Cardiac ventricle fibroblast (primary cell): ENCODE measurements around the gene BBC3. TPM values are rescaled to one million over a fixed set of nuclear protein-coding genes. Genes with fewer than 3 reads are reported as not detected.

Experiments
- total RNA-seq: library from RNA; depleted of rRNA; stranded (reverse); fragments of >200 nt; gene quantifications from 2 replicates; pipeline ENCODE4 v1.2.3, GENCODE V29; 2015

The BBC3 gene, protein sequence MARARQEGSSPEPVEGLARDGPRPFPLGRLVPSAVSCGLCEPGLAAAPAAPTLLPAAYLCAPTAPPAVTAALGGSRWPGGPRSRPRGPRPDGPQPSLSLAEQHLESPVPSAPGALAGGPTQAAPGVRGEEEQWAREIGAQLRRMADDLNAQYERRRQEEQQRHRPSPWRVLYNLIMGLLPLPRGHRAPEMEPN
- 9.4 and 10.4 TPM in 2 replicates for total RNA-seq

DNA sequence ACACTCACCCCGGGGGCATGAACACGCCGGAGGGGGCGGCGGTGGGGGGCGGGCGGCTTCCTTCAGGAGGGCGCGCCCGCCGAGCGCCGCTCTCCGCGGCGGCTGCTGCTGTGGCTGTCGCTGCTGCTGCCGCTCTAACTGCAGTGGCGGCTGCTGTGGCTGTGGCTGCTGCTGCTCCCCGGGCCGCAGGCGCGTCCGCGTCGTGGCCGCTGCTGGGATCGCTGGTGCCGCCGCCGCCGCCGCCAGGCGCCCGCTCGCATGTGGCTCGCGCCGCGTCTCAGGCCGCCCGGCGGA, at the start of gene BBC3:
BBC3 (minus strand) TSS at position 279 of the 294 bp plus-strand sequence. CDS start 2,768 bp downstream, outside the sequence.

DNA sequence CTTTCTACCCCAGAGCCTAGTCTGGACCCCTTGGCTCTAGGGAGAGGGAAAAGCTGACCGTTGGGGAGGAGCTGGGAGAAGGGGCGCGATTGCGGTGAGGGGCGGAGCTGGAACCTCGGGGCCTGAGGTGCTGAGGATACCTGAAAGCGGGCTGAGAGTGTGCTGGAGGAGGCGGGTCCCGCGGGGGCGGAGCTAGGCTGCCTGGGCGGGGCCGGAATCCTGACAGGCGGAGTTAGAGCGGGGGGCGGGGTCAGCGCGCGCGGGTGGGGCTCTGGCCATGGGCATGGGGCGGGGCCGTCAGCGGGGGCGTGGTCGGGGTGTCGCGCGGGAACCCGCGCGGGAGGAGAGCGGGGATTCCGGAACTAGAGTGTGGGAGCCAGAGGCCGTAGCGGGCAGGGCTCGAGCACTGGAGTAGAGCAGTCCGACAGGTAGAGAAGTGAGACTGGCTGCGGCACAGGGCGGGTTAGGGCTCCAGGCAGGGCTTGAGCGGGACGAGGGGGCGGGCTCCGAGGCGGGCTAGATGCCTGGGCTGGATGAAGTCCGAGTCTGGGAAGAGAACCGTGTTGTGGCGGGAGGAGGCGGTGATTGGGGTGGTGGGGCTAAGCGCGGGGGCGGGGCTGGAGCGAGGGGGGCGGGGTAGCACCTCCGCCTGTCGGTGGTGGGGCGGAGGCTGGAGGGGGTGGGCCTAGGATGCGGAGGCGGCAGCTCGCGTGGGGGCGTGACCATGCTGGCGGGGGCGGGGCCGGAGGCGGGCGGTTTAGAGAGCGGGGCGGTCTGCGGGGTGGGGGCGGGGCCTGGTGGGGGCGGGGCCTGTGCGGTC, 43.3 kb upstream of the BBC3 start, which contains the start of gene INAFM1:
INAFM1 (plus strand) TSS at position 815 of the 820 bp plus-strand sequence. CDS start 35 bp downstream, outside the sequence.

GRCh38 chr19:47255879-47256692, 25.1 kb upstream of the BBC3 start, which contains the start of gene CCDC9:
Gene CCDC9 (plus strand): TSS chr19:47256525. CDS start chr19:47258401, 1,876 bp downstream.

Other genes with a start within 250 kb of the BBC3 start
- gene NPAS1, start 211.4 kb downstream of the BBC3 start, total RNA-seq = 6.3 and 9.2 TPM in 2 replicates
- gene TMEM160, start 182.6 kb downstream of the BBC3 start, total RNA-seq = 19.2 and 28.3 TPM in 2 replicates
- 21.9 and 23.6 TPM in 2 replicates for gene ZC3H4, start 117.4 kb downstream of the BBC3 start, total RNA-seq
- gene SAE1, start 100.4 kb downstream of the BBC3 start, total RNA-seq = 50.5 and 53.4 TPM in 2 replicates
- 12.1 and 20.8 TPM in 2 replicates for gene CCDC9, start 25.3 kb upstream of the BBC3 start, total RNA-seq
- gene INAFM1, start 43.7 kb upstream of the BBC3 start, total RNA-seq = 7.4 and 12.9 TPM in 2 replicates
- gene C5AR1, start 78.7 kb upstream of the BBC3 start, total RNA-seq = 0.05 TPM in 1 of 2 replicates, not detected in the other
- gene C5AR2, start 101.0 kb upstream of the BBC3 start, total RNA-seq = not detected in 2 replicates
- gene DHX34, start 118.1 kb upstream of the BBC3 start, total RNA-seq = 5.3 and 8.2 TPM in 2 replicates
- gene MEIS3, start 188.3 kb upstream of the BBC3 start, total RNA-seq = 20.4 and 27.8 TPM in 2 replicates
- not detected in 2 replicates for gene SLC8A2, start 240.7 kb upstream of the BBC3 start, total RNA-seq